GM23248 (cell line): Measurements from ENCODE around the gene PHYKPL.

Experiments
- EZH2 ChIP-seq: fragments of 200-600 bp; sonication (generic); IDR thresholded peaks from 2 replicates; pipeline ENCODE4 v1.6.1; 2018; ENCODE audit warnings: antibody characterized with exemption, mild to moderate bottlenecking; ENCODE audit not compliant: insufficient read depth, poor library complexity, severe bottlenecking
- EZH2phosphoT487 ChIP-seq: fragments of 200-600 bp; sonication (generic); IDR thresholded peaks from 2 replicates; pipeline ENCODE4 v1.6.1; 2018; ENCODE audit warnings: antibody characterized with exemption, moderate library complexity, mild to moderate bottlenecking, low read depth; ENCODE audit not compliant: insufficient read depth

- TF ChIP-seq EZH2, result no peak
- TF ChIP-seq EZH2phosphoT487, result no peak
Measured at GRCh38 chr5:178202541-178202940, 30.1 kb downstream of the PHYKPL start.
